GM21447 (cell line): ENCODE data around the gene TMEM233.
"Not testable (repeated sequence)": the region's sequence is repeated elsewhere in the genome, so short reads cannot be mapped to it uniquely, and the experiment has no call there.

Experiments used
- ATAC-seq: cut with Tn5 transposase; IDR thresholded peaks from one replicate; pipeline ENCODE4 v1.9.1; 2021; ENCODE audit not compliant: unreplicated experiment

TMEM233 gene

DNA sequence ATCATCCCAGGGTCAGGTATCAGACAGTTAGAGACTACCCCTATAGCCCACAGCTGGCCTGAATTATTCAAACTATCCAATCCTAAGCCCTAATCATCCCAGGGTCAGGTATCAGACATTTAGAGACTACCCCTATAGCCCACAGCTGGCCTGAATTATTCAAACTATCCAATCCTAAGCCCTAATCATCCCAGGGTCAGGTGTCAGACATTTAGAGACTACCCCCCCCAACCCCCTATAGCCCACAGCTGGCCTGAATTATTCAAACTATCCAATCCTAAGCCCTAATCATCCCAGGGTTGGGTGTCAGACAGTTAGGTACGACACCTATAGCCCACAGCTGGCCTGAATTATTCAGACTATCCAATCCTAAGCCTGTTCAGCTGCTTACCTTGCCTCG, 63.4 kb downstream of the TMEM233 start:
- ATAC-seq: not testable (repeated sequence)

DNA sequence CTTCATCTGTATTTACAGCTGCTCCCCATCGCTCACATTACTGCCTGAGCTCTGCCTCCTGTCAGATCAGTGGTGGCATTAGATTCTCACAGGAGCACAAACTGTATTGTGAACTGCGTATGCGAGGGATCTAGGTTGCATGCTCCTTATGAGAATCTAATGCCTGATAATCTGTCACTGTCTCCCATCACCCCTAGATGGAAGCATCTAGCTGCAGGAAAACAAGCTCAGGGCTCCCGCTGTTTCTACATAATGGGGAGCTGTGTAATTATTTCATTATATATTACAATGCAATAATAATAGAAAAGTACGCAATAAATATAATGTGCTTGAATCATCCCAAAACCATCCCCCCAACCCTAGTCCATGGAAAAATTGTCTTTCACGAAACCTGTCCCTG, 64.6 kb downstream of the TMEM233 start:
- not testable (repeated sequence) for ATAC-seq

DNA sequence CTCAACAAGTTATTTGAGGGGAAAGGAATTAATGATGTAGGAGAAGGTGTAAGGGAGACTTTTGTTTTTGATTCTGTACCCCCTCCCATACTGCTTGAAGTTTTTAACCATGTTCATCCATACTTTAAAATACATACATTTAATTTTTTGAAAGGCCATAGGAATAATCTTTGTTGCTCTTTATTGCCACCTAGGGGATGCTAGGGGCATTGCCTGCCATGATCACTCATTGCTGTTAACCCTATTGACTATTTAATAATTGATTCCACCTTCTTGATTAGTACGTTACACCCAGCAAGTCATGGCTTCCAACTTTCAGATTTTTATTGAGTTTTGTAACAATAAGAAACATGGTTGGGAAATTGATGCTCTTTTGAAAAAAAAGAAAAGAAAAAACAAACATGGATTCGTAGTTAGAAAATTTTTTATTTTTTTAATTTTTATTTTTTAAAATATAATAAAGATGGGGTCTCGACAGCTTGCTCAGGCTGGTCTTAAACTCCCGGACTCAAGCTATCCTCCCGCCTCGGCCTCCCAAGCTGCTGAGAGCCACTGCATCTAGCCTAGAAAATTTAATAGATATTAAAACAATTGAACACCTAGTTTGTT, 65.8 kb downstream of the TMEM233 start:
- ATAC-seq: no peak

DNA sequence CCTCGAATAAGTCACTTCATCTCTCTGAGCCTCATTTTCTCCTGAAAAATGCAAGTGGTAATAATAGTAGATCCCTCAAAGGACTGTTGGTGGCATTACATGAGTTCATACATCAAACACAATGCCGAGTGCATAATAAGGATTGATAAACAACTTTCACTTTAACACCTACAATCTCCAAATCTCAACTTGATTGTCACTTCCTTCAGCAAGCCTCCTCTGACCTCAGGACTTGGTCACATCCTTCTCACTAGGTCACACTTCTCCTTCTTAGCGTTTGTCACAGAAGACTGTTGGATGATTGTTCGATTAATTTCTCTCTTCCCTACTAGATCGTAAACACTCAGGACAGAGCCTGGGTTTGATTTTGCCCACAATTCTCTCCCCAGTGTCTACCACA, 66.5 kb downstream of the TMEM233 start:
- no peak for ATAC-seq

DNA sequence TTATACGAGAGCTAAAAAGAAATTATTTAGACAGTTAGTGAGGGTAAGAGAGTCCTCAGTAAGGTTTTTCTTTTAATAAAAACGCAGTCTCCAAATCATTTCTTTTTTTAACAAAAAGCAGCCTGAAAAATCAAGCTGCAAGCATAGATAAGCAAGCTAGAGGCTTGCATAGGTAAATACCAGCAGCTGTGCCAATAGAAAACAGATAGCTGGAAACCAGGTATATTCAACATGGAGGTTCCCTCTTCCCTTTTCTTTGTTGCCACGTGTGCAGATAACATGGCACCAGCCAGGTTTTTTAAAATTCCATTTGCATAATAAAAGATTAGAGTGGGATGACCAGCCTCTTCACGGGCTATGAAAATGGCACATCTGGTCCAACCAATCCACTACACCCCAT, 68.3 kb downstream of the TMEM233 start:
- no peak for ATAC-seq

DNA sequence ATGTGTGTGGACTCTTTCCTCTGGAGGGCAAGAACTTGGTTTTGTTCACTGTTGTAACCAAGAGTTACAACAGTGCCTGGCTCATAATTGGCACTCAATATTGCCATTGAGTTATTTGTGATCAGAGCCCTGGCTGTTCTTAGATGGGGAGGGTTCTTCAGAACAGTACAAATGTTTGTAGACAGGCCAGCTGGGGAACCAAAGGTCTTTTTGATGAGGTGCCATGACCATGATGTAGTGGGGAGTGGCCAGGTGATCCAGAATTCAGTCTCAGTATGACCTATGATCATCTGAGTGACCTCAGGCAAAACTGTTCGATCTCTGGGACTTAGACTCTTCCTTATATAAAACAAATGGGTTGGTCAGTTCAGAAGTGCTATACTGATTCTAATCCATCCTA, 71.1 kb downstream of the TMEM233 start:
- ATAC-seq: no peak

DNA sequence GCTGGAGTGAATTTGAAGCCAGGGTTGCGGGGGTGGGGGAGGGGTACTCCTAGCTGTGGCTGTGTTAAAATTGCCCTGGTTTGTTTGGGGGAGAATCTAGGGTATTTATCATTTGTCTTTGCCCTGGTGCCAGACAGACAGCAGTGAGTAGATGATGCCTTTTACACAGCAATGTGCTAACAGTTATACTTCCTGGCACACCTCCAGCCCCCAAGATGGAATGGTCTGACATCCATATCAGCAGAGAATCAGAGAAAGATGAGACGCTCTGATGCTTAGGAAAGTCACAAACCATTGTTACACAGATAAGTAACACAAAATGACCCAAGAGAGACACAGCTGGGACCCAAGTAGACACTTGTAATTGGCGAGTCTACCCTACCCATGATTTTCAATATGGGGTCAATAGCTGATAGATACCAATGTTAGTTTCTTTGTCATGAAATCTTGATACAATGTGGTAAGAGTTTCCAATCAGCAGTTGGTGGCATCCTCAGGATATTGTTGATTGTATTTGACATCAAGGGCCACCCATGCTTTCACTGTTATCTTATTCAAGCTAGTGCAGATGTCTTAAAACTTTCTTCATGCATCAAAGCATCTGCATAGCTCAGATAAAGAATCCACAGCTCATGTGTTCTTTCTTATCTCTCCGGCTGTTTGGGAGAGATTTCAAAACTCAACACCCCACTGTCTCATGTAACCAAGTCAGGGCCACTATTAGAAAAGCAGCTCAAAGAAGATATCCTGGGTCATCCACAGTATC, 71.8 kb downstream of the TMEM233 start:
- no peak for ATAC-seq

DNA sequence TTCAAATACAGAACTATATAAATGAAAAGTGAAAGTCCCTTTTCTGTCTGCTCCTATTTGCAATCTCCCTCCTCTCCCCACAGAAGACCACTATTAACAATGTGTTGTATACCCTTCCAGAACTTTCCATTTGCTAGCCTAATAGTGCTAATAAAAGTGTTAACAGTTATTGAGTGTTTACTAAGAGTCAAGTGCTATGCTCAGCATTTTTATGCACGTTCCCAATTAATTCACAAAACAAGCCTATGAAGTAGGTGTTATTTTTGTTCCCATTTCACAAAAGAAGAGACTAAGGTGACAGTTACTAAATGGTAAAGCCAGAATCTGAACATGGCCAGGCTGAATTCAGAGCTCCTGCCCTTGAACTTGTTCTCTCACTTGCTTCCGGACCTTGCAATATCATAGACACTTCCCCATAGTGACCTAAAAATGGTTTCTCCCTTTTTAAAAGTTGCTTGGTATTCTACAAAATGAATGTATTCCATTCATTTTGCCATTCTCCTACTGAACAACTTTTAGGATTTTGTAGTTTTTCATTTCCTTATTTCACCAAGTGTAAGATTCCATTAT, 72.7 kb downstream of the TMEM233 start:
- no peak for ATAC-seq

DNA sequence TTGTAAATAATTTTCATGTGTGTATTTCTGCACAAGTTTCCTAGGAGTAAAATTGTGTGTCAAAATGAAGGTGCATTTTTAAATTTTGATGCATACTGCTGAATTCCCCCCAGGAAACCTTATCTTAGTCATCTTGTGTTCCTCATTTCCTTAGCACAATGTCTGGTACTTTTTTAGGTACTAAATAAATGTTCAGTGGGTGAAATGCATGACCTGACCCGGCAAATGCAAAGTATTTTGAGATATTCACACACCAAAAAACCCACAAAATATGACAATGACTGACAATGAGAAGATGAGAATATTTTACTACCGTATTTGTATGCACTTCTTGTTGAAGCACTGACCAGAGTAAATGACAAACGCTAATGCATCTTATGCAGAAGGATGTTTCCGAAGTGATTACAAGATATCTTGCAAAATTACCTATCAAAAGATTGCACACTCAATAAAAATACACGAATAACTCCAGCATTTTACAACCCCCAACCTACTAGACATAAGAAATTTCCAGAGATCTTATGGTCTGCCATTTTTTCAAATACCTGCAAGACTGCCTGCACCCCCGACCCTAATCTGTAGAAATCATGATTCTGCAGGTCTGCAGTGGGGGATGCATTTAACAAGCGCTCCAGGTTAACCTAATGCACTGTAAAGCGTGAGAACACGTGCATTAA, 73.5 kb downstream of the TMEM233 start:
- ATAC-seq: no peak

DNA sequence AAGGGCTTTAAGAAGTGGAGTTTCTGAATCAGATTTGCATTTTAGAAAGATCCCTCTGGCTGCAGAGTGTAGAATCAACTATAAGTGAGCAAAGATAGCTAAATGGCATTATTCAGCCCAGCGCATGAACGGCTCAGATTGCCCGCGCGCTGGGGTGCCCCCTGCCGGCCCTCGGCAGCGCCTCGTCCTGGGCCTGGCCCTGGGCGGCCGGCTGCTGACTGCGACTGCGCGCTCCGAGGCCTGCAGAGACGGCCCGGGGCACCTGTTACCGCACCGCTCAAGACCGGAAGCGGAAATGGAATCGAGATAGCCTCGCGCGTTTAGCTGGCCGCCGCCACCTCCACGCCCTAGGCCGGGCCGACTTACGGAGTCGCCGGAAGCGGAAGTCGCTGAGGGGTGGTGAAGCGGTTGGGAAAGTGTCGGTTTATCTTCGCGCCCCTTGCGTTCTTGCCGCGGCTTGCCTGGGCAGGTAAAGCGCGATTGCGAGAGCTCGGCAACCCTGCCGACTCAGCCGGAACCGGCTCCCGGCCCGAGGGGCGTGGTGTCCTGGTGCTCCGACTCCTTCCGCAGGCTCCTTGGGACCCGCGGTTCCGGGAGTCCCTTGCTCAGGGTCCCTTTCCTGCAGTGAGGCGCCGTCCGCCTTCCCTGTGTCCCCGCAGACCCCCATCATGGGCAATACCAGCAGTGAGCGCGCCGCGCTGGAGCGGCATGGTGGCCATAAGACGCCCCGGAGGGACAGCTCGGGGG, 74.2 kb downstream of the TMEM233 start, which contains the start of gene PRKAB1:
PRKAB1 (plus strand) TSS at position 557 of the 747 bp plus-strand sequence; CDS start at position 669, 112 bp downstream.
- peak; percentile 93 for ATAC-seq

DNA sequence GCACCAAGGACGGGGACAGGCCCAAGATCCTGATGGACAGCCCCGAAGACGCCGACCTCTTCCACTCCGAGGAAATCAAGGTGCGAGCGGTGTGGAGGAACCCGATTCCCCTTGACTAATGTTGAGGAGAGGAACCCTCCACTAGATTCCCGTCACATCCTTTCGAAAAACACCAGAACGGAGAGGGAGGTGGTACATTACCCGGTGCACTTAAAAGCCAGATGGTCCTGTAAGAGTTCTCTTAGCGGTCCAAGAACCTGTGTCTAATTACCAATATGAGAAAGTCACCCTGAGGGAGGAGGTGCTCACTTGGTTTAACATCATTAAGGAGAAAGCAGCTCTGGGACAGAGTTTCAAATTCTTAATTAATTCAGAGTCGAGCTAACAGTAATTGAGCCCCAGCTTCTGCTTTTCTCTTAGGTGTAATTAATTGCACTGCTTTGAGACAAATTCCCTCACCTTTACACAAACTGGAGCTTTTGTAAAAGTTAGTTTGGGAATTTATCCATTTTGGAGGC, 74.8 kb downstream of the TMEM233 start:
- ATAC-seq: no peak

DNA sequence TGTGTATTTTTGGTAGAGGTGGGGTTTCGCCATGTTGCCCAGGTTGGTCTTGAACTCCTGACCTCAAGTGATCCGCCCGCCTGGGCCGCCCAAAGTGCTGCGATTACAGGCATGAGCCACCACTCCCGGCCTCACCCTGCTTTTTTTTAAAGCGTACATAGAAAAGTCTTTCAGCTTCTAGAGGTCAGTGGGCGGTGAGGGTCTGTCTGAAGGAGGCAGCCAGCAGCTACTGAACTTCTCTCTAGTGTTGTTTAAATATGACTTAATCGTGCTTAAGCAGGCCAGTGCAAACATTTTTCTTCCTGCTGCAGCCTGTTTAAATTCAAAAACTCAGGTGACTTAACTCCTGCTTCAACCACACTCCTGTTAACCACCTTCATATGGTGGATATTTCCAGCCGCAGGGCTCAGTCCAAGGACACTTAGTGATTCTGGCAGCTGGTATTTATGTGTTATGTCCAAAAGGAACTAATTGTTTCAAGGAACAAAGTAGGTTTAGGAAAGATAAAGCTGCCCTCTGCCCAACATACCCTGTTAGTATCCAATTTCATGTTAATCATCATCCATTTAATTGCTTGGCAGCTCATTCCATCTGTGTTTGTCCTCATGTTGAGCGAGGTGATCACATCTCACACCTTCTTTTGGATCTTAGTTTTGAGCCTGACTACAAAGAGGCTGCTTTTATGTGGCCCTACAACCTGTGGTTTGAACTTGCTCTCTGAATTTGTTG, 76.3 kb downstream of the TMEM233 start:
- ATAC-seq: no peak

DNA sequence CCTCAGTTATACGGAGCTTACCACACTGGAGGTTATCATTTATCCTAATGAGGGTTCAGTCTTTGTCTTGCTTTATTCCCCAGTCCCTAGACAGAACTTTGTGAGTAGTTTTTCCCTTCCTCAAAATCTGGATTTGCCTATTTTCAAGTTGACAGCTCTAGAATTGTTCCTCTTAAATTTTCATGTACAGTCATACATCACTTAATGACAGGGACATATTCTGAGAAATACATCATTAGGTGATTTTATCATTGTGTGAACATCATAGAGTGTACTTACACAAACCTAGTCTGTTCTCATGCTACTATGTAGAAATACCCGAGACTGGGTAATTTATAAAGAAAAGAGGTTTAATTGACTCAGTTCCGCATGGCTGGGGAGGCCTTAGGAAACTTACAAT, 77.5 kb downstream of the TMEM233 start:
- ATAC-seq: no peak

DNA sequence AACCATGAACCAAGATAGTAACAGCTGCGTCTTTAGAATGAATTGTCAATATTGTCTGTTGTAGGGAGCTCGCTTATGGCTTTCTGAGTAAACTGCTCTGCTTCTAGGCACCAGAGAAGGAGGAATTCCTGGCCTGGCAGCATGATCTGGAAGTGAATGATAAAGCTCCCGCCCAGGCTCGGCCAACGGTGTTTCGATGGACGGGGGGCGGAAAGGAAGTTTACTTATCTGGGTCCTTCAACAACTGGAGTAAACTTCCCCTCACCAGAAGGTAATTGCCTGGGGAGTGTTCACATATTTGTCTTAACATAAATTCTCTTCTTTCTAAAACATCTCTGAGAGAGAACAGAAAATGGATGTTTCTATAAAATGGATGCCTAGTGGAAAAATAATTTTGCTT, 78.6 kb downstream of the TMEM233 start:
- ATAC-seq: no peak

DNA sequence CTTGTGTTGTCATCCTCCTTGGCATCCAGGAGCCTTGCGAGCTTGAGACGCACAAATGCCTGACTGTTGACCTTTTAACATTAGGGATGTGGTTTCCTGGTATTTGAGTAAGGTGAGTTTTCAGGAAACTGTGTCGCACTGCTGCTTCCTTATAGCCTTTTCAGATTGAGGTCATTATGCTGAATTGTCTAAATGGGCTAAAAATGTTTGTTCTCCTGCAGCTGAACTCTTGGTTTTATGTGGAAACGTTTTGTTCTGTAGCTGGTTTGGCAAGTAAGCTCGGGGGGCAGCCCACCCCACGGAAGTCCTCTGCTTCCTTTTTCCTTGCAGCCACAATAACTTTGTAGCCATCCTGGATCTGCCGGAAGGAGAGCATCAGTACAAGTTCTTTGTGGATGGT, 80.1 kb downstream of the TMEM233 start:
- ATAC-seq: no peak

DNA sequence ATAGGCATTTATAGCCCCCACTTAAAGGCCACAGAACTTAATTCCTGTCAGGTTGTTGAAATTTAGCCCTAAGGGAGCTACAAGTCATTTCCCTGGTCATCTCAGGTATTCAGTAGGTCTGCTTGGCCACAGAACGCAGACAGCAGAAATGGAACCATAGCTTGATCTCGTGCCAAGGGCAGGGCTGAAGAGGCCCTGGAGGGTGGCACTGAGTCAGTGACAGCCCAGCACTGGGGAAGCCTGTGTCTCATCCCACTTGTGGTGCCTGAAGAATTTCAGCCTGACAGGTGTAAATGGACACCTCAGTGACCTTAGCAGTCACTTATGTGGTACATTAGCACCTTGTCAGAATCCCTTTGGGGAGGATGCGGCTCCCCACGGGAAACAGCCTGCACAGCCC, 81.0 kb downstream of the TMEM233 start:
- ATAC-seq: no peak

DNA sequence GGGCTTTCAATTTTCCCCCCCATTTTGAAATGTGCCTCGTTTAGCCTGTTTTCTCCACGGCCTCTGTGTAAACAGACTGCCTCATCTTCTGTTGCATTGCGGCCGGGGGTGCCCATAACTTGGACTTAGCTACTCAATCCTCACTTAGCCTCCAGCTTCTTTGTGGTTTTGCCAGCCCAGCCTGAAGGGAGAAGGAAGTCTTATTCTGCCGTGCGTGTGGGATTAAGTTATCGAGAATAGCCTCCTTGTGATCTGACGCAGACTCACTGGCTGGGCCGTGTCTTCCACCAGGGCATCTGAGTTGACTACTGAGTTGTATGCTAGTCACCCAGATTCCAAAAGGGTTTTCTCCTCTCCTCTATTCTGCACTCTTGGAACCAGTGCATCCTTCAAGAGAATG, 82.4 kb downstream of the TMEM233 start:
- ATAC-seq: no peak

DNA sequence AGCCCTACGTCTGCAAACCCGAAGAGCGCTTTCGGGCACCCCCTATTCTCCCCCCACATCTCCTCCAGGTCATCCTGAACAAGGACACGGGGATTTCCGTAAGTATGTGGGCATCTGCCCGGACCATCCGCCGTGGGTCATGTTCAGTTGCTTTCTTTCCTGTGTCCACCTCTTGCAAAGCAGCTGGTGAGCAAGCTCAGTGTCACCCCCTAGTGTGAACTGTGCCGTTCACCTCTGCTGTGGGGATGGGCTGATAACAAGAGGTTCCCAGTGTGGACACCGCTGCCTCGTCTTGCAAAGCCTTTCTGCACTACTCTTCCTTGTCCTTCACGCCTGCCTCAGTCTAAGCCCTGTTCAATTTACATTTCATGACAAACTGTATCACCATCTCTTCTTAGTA, 83.0 kb downstream of the TMEM233 start:
- ATAC-seq: no peak

DNA sequence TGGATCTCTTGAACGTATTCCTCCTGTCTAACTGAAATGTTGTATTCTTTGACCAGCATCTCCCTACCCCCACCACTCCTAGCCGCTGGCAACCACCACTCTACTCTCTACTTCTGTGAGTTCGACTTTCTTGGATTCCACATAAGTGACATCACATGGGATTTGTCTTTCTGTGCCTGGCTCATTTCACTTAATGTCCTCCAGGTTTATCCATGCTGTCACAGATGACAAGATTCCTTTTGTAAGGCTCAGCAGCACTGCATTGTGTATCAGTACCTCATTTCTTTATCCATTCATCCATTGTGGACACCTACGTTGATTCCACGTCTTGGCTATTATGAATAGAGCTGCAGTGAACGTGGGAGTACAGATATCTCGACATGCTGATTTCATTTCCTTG, 84.9 kb downstream of the TMEM233 start:
- no peak for ATAC-seq

DNA sequence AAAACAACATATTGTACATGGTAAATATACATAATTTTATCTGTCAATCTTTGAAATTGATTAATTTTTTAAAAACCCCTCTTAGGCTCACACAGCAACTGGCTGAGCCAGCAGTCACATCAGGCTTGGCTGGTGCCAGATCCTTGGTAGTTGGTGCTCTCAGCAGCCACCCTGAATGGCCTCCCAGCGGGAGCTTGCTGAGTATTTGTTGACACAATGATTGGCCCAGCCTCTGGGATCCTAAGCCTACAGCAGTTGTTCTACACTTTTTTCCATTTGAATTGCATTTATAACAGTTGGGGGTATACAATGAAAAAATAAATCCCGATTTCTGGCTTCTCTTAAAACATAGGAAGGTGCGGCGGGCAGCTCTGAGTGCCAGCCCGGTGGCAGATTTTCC, 85.5 kb downstream of the TMEM233 start:
- no peak for ATAC-seq
